ENCODE results near the gene GPC6. TPM values are rescaled to one million over a fixed set of nuclear protein-coding genes. Genes with fewer than 3 reads are reported as not detected.

GPC6 gene
- polyA plus RNA-seq, 1 of the 3 experiments (the other 2 are of a cell fraction): 6.7 TPM

DNA sequence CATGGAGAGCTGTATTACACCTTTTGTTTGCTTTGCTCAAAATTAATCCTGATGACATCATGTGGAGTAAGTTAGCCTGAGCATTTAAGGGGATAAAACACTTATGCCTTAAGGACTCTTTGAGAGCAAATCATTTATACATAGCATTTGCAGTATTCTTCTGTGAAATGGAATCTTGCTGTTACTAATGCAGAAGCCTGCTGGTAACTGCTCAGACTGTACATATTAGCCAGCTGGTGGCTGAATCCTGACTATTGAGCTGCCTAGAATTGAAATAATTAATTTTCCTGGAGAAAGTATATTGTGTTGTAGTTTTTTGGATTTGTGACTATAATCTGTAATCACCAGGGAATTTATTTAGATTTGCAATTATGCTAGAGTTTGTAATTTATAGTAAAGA, 363.2 kb downstream of the GPC6 start (continued):
- TF ChIP-seq CHD2 (IDR thresholded peaks at IDR 0.05; ENCODE audit: low read length, partially characterized antibody) (no peak), FOXM1 (IDR thresholded peaks at IDR 0.05; ENCODE audit: low read depth) (no peak), GATA2 (CRISPR knock-in tag; IDR thresholded peaks at IDR 0.05) (no peak)

DNA sequence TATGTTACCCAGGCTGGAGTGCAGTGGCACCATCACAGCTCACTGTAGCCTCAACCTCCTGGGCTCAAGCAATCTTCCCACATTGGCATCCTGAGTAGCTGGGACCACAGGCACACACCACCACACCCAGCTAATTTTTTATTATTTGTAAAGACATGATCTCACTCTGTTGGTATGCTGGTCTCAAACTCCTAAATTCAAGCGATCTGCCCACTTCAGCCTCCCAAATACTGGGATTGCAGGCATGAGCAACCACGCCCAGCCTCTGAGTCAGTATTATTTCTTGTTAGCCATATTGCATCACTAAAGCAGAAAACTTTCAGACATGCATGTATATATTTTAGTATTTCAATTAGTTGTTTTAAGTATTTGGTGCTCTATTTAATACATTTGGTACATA, 376.4 kb downstream of the GPC6 start:
- ChIA-PET CTCF (no interaction called here), POLR2A (no interaction called here)
- Histone ChIP-seq H3F3A (replicated peaks; ENCODE audit: insufficient read depth) (no peaks in the 10 kb centered on the region), H3K27ac (ENCODE audit: low read depth in 2 of 2, low read length in 1 of 2) (no peak overlapping the region), H3K4me2 (no peak overlapping the region), H3K4me1 (ENCODE audit: control insufficient read depth in 1 of 2, insufficient read depth in 2 of 2, low read depth in 1 of 2, low read length in 1 of 2) (no peaks in the 10 kb centered on the region; a peak in 1 of 4 replicates), H4K20me1 (ENCODE audit: insufficient read depth) (no peaks in the 10 kb centered on the region), H3K36me3 (replicated peaks in 1 of 2; ENCODE audit: control insufficient read depth in 1 of 2, insufficient read depth in 2 of 2, low read length in 1 of 2) (no peaks in the 10 kb centered on the region), H3K4me3 (ENCODE audit: low read depth in 2 of 2, low read length in 1 of 2) (no peak overlapping the region), H3K79me2 (ENCODE audit: insufficient read depth) (no peaks in the 10 kb centered on the region), H3K9me3 (no peaks in the 10 kb centered on the region), H3K9me2 (no peaks in the 10 kb centered on the region), H2AFZ (ENCODE audit: low read depth) (no peak overlapping the region), H3K27me3 (ENCODE audit: insufficient read depth) (no peaks in the 10 kb centered on the region), H3K9ac (no peak overlapping the region)
- 73% methylated on average over 2 of the region's 2 CpGs for WGBS (ENCODE audit: low lambda C conversion rate)
- no peak for DNase-seq
- no peak for TF ChIP-seq NRF1 (IDR thresholded peaks at IDR 0.05; ENCODE audit: low read depth, low read length)
- no peak for TF ChIP-seq ELF1 (IDR thresholded peaks at IDR 0.05)
- TF ChIP-seq TCF12 (IDR thresholded peaks at IDR 0.05): no peak
- no peak for TF ChIP-seq MXI1 (IDR thresholded peaks at IDR 0.05; ENCODE audit: low read depth, low read length)
- TF ChIP-seq EP300 (IDR thresholded peaks at IDR 0.05; ENCODE audit: borderline replicate concordance in 1 of 2, low read depth in 1 of 2, low read length in 1 of 2): no peak
- TF ChIP-seq RFX5 (IDR thresholded peaks at IDR 0.05; ENCODE audit: low read length): no peak
- TF ChIP-seq, protein P1, sequence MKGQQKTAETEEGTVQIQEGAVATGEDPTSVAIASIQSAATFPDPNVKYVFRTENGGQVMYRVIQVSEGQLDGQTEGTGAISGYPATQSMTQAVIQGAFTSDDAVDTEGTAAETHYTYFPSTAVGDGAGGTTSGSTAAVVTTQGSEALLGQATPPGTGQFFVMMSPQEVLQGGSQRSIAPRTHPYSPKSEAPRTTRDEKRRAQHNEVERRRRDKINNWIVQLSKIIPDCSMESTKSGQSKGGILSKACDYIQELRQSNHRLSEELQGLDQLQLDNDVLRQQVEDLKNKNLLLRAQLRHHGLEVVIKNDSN (IDR thresholded peaks at IDR 0.05; ENCODE audit: borderline replicate concordance, low read depth): no peak
- TF ChIP-seq, protein P2, sequence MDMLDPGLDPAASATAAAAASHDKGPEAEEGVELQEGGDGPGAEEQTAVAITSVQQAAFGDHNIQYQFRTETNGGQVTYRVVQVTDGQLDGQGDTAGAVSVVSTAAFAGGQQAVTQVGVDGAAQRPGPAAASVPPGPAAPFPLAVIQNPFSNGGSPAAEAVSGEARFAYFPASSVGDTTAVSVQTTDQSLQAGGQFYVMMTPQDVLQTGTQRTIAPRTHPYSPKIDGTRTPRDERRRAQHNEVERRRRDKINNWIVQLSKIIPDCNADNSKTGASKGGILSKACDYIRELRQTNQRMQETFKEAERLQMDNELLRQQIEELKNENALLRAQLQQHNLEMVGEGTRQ (IDR thresholded peaks at IDR 0.05; ENCODE audit: borderline replicate concordance, low read depth, low read length): no peak
- no peak for TF ChIP-seq RAD21 (IDR thresholded peaks at IDR 0.05; ENCODE audit: low read length)
- no peak for TF ChIP-seq POLR2AphosphoS5 (IDR thresholded peaks at IDR 0.05; ENCODE audit: low read depth, low read length)
- TF ChIP-seq RCOR1 (IDR thresholded peaks at IDR 0.05; ENCODE audit: low read length): no peak

DNA sequence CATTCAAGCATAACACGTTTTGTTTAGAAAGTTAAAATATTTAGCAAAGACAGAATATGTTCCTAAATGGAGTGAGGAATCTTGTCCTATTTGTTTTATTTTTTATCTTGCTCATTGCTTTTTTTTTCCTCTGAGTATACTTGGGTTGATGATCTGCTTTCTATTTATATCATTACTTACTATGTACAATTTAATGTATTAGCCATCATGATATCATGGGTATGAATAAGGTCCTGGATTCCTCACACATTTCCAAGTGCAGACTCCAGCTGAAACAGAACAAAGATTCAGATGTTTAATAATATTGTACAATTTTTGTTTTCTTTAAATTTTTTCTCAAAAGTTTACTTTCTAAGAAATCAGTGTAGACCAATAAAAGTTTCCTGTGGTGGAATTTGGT, 388.2 kb downstream of the GPC6 start:
- WGBS (ENCODE audit: low lambda C conversion rate): 80% methylated on average over 1 of the region's 1 CpG
- Histone ChIP-seq H3K4me3 (ENCODE audit: low read depth in 2 of 2, low read length in 1 of 2) (no peak overlapping the region), H3F3A (replicated peaks; ENCODE audit: insufficient read depth) (no peaks in the 10 kb centered on the region), H3K4me1 (ENCODE audit: control insufficient read depth in 1 of 2, insufficient read depth in 2 of 2, low read depth in 1 of 2, low read length in 1 of 2) (no peaks in the 10 kb centered on the region; a peak in 1 of 4 replicates), H3K27ac (ENCODE audit: low read depth in 2 of 2, low read length in 1 of 2) (no peak overlapping the region), H3K9me3 (no peaks in the 10 kb centered on the region), H3K9me2 (no peaks in the 10 kb centered on the region), H3K4me2 (no peak overlapping the region), H2AFZ (ENCODE audit: low read depth) (no peak overlapping the region), H3K27me3 (ENCODE audit: insufficient read depth) (no peaks in the 10 kb centered on the region), H4K20me1 (ENCODE audit: insufficient read depth) (no peaks in the 10 kb centered on the region), H3K36me3 (replicated peaks in 1 of 2; ENCODE audit: control insufficient read depth in 1 of 2, insufficient read depth in 2 of 2, low read length in 1 of 2) (no peaks in the 10 kb centered on the region), H3K79me2 (ENCODE audit: insufficient read depth) (no peaks in the 10 kb centered on the region), H3K9ac (no peak overlapping the region)
- no peak for DNase-seq
- POLR2A ChIA-PET: no interaction called here
- CTCF ChIA-PET: interaction anchor here (0.7 kb wide), 1 partner anchor 1288 kb away, joined by 3 read pairs; no protein-coding TSS in a partner anchor
- TF ChIP-seq ELF1 (IDR thresholded peaks at IDR 0.05): no peak
- no peak for TF ChIP-seq TAF1 (IDR thresholded peaks at IDR 0.05; ENCODE audit: borderline replicate concordance, low read depth, low read length)
- TF ChIP-seq FOSL2 (IDR thresholded peaks at IDR 0.05; ENCODE audit: borderline replicate concordance, low read depth): no peak
- no peak for TF ChIP-seq NFIC (IDR thresholded peaks at IDR 0.05; ENCODE audit: borderline replicate concordance)
- TF ChIP-seq, protein P3, sequence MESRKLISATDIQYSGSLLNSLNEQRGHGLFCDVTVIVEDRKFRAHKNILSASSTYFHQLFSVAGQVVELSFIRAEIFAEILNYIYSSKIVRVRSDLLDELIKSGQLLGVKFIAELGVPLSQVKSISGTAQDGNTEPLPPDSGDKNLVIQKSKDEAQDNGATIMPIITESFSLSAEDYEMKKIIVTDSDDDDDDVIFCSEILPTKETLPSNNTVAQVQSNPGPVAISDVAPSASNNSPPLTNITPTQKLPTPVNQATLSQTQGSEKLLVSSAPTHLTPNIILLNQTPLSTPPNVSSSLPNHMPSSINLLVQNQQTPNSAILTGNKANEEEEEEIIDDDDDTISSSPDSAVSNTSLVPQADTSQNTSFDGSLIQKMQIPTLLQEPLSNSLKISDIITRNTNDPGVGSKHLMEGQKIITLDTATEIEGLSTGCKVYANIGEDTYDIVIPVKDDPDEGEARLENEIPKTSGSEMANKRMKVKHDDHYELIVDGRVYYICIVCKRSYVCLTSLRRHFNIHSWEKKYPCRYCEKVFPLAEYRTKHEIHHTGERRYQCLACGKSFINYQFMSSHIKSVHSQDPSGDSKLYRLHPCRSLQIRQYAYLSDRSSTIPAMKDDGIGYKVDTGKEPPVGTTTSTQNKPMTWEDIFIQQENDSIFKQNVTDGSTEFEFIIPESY (IDR thresholded peaks at IDR 0.05; ENCODE audit: borderline replicate concordance, low read depth): no peak
- TF ChIP-seq, protein P2 (IDR thresholded peaks at IDR 0.05; ENCODE audit: borderline replicate concordance, low read depth, low read length): no peak
- no peak for TF ChIP-seq JUND (IDR thresholded peaks at IDR 0.05)
- TF ChIP-seq, protein P4, sequence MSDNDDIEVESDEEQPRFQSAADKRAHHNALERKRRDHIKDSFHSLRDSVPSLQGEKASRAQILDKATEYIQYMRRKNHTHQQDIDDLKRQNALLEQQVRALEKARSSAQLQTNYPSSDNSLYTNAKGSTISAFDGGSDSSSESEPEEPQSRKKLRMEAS (IDR thresholded peaks at IDR 0.05; ENCODE audit: low read depth): no peak
- no peak for TF ChIP-seq TEAD4 (IDR thresholded peaks at IDR 0.05; ENCODE audit: borderline replicate concordance, insufficient read depth)
- TF ChIP-seq FOXJ3 (CRISPR knock-in tag; IDR thresholded peaks at IDR 0.05): no peak
- TF ChIP-seq, protein P1 (IDR thresholded peaks at IDR 0.05; ENCODE audit: borderline replicate concordance, low read depth): no peak
- no peak for TF ChIP-seq EZH2phosphoT487 (IDR thresholded peaks at IDR 0.05; ENCODE audit: borderline replicate concordance, low read depth)
